Nephron progenitor cell (in vitro differentiated cells): ENCODE measurements around the gene LPAR4.

Source experiments
- DNase-seq: peaks from one replicate; pipeline ENCODE4 v3.0.0; 2021
- H3K27ac Mint-ChIP-seq: 2 replicates; pipeline ENCODE4 v1.8.0; 2021; ENCODE audit warnings: mild to moderate bottlenecking, moderate library complexity, mixed read lengths
- H3K27me3 Mint-ChIP-seq: 2 replicates; pipeline ENCODE4 v1.8.0; 2021; ENCODE audit warnings: mild to moderate bottlenecking, low read depth, mixed read lengths; ENCODE audit not compliant: poor library complexity
- H3K36me3 Mint-ChIP-seq: 2 replicates; pipeline ENCODE4 v1.8.0; 2021; ENCODE audit warnings: low read depth, mixed read lengths
- H3K4me1 Mint-ChIP-seq: 2 replicates; pipeline ENCODE4 v1.8.0; 2021; ENCODE audit warnings: mixed read lengths
- H3K4me3 Mint-ChIP-seq: 2 replicates; pipeline ENCODE4 v1.8.0; 2021; ENCODE audit warnings: mild to moderate bottlenecking, moderate library complexity, mixed read lengths
- H3K9me3 Mint-ChIP-seq: 2 replicates; pipeline ENCODE4 v1.8.0; 2021; ENCODE audit warnings: mild to moderate bottlenecking, moderate library complexity, mixed read lengths
- TF ChIP-seq, protein P1 (sequence below): fragments of 200-600 bp; sonication (generic); IDR thresholded peaks from 2 replicates; pipeline ENCODE4 v1.5.0; 2021; ENCODE audit warnings: antibody characterized with exemption

Gene LPAR4, protein sequence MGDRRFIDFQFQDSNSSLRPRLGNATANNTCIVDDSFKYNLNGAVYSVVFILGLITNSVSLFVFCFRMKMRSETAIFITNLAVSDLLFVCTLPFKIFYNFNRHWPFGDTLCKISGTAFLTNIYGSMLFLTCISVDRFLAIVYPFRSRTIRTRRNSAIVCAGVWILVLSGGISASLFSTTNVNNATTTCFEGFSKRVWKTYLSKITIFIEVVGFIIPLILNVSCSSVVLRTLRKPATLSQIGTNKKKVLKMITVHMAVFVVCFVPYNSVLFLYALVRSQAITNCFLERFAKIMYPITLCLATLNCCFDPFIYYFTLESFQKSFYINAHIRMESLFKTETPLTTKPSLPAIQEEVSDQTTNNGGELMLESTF

DNA sequence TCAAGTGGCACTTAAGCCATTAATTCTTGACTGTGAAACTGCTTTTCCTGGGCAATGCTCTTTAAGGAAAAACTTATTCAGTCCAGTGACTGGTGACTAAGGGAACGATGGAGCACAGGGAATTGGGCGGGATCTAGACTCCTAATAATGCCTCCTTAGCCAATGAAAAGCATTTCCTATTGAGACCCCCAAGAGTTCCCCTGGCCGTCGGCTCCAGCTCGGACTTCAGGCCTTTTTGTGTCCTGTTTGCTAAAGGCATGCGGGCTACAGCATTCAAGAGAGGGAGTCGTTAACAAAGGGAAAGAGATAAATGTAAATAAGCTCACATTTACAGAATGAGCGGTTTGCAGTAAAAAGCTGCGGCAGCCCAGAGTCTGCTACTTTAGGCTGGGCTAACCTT lies at the start of gene LPAR4:
LPAR4 (plus strand) TSS at position 232 of the 400 bp plus-strand sequence. CDS start 7,150 bp downstream, outside the sequence.
- Mint-ChIP-seq H3K4me3 (peak within 1 kb of the TSS; percentile 90), H3K4me1 (peaks cover 37% of the 10 kb centered on the region), H3K27ac (no peak within 1 kb of the TSS), H3K9me3 (peaks cover 19% of the 10 kb centered on the region), H3K36me3 (no peaks in the 10 kb centered on the region), H3K27me3 (no peaks in the 10 kb centered on the region)
- TF ChIP-seq, protein P1, sequence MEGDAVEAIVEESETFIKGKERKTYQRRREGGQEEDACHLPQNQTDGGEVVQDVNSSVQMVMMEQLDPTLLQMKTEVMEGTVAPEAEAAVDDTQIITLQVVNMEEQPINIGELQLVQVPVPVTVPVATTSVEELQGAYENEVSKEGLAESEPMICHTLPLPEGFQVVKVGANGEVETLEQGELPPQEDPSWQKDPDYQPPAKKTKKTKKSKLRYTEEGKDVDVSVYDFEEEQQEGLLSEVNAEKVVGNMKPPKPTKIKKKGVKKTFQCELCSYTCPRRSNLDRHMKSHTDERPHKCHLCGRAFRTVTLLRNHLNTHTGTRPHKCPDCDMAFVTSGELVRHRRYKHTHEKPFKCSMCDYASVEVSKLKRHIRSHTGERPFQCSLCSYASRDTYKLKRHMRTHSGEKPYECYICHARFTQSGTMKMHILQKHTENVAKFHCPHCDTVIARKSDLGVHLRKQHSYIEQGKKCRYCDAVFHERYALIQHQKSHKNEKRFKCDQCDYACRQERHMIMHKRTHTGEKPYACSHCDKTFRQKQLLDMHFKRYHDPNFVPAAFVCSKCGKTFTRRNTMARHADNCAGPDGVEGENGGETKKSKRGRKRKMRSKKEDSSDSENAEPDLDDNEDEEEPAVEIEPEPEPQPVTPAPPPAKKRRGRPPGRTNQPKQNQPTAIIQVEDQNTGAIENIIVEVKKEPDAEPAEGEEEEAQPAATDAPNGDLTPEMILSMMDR: no peak
- DNase-seq: peak; percentile 26

DNA sequence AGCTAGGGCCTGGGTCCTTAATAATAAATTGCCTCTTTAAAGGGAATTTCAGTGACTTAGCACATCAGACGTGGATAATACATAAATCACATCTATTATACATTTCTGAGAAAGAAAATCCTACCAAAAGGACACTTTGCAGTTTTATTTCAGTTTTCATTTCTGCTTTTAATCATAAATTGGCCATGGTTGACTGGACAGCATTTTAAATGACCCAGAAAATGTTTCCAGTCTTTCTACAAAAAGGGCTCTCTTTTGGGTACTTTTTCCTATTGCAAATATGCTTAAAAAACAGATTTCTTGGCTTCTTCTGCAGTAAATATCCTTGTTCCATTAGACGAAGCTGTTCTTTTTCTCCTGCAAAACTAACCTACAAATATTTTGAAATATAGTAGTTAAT lies 41.4 kb upstream of the LPAR4 start:
- H3K27me3 Mint-ChIP-seq: no peaks in the 10 kb centered on the region
- H3K4me3 Mint-ChIP-seq: no peak overlapping the region
- TF ChIP-seq, protein P1: no peak
- H3K27ac Mint-ChIP-seq: no peak overlapping the region
- no peak for DNase-seq
- H3K9me3 Mint-ChIP-seq: peaks cover 15% of the 10 kb centered on the region
- H3K4me1 Mint-ChIP-seq: no peaks in the 10 kb centered on the region
- H3K36me3 Mint-ChIP-seq: no peaks in the 10 kb centered on the region

DNA sequence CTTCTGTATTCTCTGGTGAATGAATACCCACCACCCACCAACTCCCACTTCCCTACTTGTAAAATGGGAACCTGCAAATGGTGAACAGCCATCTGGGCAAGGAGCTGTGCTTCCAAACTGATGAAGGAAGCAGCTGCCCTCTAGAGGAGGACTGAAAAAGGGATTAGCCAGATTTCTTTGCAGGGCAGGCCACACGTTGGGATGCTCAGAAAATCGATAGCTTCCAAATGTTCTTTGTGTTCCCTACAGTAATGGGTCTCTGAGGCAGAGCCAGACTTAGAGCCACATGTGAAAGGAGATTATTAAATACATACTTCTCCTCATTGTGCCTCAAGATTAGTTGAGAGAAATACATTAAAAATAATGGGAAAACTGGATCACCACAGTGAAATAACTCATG lies 39.3 kb upstream of the LPAR4 start:
- Mint-ChIP-seq H3K9me3 (peaks cover 19% of the 10 kb centered on the region), H3K27me3 (no peaks in the 10 kb centered on the region), H3K27ac (no peak overlapping the region), H3K4me3 (no peak overlapping the region), H3K36me3 (no peaks in the 10 kb centered on the region), H3K4me1 (peaks cover 4% of the 10 kb centered on the region)
- DNase-seq: no peak
- TF ChIP-seq, protein P1: peak; percentile 7

DNA sequence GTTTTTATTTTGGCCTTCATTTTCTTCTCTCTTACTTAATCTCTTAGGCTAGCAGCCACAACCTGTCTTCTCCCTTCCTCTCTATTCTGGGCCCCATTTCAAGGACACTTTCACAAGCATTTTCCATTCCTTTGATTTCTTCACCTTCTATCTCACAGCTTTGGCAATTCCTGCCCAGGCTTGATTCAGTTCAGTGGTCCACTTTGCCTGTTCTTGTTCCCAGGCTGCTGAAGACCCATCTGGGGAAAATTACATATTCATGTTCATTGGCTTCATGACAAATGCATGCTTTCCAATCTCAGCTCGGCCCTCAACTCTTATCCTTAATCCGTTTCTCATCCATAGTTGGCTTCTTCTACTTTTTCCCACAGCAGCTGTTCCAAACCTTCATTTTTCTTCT lies 38.7 kb upstream of the LPAR4 start:
- Mint-ChIP-seq H3K36me3 (no peaks in the 10 kb centered on the region), H3K9me3 (peaks cover 22% of the 10 kb centered on the region), H3K27me3 (no peaks in the 10 kb centered on the region), H3K4me1 (peaks cover 4% of the 10 kb centered on the region), H3K27ac (no peak overlapping the region), H3K4me3 (no peak overlapping the region)
- no peak for DNase-seq
- TF ChIP-seq, protein P1: no peak

DNA sequence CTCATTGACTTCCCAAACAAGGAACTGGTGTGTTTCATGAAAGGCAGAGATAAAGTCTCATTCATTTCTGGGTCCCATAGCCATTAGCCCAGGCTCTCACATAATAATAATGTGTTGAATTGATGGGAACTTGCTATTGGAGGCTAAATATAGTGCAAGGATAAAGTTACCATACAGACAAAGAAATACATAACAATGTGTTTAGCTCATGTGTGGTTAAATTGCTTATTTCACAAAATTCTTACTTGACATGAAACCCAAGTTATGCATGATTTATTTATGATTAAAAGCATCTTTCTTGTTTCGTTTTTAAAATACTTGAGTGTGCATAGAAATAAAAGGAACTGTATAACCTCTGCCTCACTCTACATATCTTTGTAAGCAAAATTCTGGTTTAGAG lies 37.3 kb upstream of the LPAR4 start:
- no peak for DNase-seq
- no peaks in the 10 kb centered on the region for H3K27me3 Mint-ChIP-seq

More for the DNA sequence above, 37.3 kb upstream of the LPAR4 start:
- no peak overlapping the region for H3K4me3 Mint-ChIP-seq
- peaks cover 4% of the 10 kb centered on the region for H3K4me1 Mint-ChIP-seq
- no peak overlapping the region for H3K27ac Mint-ChIP-seq
- TF ChIP-seq, protein P1: no peak
- H3K36me3 Mint-ChIP-seq: no peaks in the 10 kb centered on the region
- peaks cover 30% of the 10 kb centered on the region for H3K9me3 Mint-ChIP-seq
